Activated CD4-positive, alpha-beta memory T cell treated with anti-CD3 and anti-CD28 coated beads for 36 hours (primary cell): ENCODE measurements around the gene MMP2. TPM values are rescaled to one million over a fixed set of nuclear protein-coding genes. Genes with fewer than 3 reads are reported as not detected.

Experiments
- CTCF ChIA-PET: fragments of 350-600 bp; sonication (Branson Sonifier 250); formaldehyde crosslinking; loops from one replicate; lab custom pipeline; 2021; ENCODE audit warnings: antibody characterized with exemption, inconsistent platforms; lab: Charles Lee
- POLR2A ChIA-PET: fragments of 350-600 bp; sonication (Branson Sonifier 250); formaldehyde crosslinking; loops from one replicate; lab custom pipeline; 2021; ENCODE audit warnings: antibody characterized with exemption; lab: Charles Lee
- DNase-seq: peaks from one replicate; pipeline ENCODE4 v3.0.0-alpha.2; 2020
- H3K27ac Mint-ChIP-seq: one replicate; pipeline ENCODE4 v1.8.0; 2021; ENCODE audit warnings: mixed read lengths
- H3K27me3 Mint-ChIP-seq: one replicate; pipeline ENCODE4 v1.8.0; 2021; ENCODE audit warnings: mixed read lengths
- H3K36me3 Mint-ChIP-seq: one replicate; pipeline ENCODE4 v1.8.0; 2021; ENCODE audit warnings: mixed read lengths
- H3K4me1 Mint-ChIP-seq: one replicate; pipeline ENCODE4 v1.8.0; 2021; ENCODE audit warnings: low read depth, mixed read lengths
- H3K4me3 Mint-ChIP-seq: one replicate; pipeline ENCODE4 v1.8.0; 2021; ENCODE audit warnings: mild to moderate bottlenecking, mixed read lengths
- H3K9me3 Mint-ChIP-seq: one replicate; pipeline ENCODE4 v1.8.0; 2021; ENCODE audit warnings: mixed read lengths
- intact Hi-C: fragments of 100-400 bp; cut with micrococcal nuclease; formaldehyde crosslinking; loops from one replicate; pipeline ENCODE4 v1.15.1; 2023
- total RNA-seq, 2 experiments: library from RNA; stranded (reverse); gene quantifications; one replicate each; pipeline ENCODE4 v1.2.3, GENCODE V29; 2021

Gene MMP2
- total RNA-seq, 2 experiments from 2014 or later, result not detected

GRCh38 chr16:55487048-55487803 is 8.2 kb downstream of the MMP2 start:
- ChIA-PET CTCF (interaction anchor here (3.3 kb wide), 1 partner anchor 22 kb away, joined by 10 read pairs; no protein-coding TSS in a partner anchor), POLR2A (no interaction called here)
- H3K36me3 Mint-ChIP-seq, result no peaks in the 10 kb centered on the region
- no peak overlapping the region for H3K27ac Mint-ChIP-seq
- no peak overlapping the region for H3K4me3 Mint-ChIP-seq
- no peak for DNase-seq
- no peaks in the 10 kb centered on the region for H3K9me3 Mint-ChIP-seq
- intact Hi-C loops, result no loop called here
- no peaks in the 10 kb centered on the region for H3K4me1 Mint-ChIP-seq
- peaks cover 10% of the 10 kb centered on the region for H3K27me3 Mint-ChIP-seq

DNA sequence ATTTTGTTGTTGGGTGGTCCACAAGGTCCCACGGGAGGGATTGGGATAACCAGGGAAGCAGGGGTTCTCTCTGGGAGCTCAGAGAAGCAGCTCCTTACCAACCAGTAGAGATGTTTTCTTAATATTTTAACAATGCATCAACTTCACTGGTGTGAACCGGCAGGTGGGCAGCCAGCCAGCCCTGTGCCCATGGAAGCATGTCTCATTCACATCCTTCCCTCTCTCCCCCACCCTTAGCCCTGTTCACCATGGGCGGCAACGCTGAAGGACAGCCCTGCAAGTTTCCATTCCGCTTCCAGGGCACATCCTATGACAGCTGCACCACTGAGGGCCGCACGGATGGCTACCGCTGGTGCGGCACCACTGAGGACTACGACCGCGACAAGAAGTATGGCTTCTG is 9.3 kb downstream of the MMP2 start:
- ChIA-PET CTCF (interaction anchor here (3.3 kb wide), 1 partner anchor 24 kb away, joined by 10 read pairs; no protein-coding TSS in a partner anchor), POLR2A (no interaction called here)
- Mint-ChIP-seq H3K27ac (no peak overlapping the region), H3K9me3 (no peaks in the 10 kb centered on the region), H3K36me3 (no peaks in the 10 kb centered on the region), H3K4me3 (no peak overlapping the region), H3K4me1 (no peaks in the 10 kb centered on the region), H3K27me3 (peaks cover 8% of the 10 kb centered on the region)
- intact Hi-C loops, result no loop called here
- DNase-seq, result no peak

DNA sequence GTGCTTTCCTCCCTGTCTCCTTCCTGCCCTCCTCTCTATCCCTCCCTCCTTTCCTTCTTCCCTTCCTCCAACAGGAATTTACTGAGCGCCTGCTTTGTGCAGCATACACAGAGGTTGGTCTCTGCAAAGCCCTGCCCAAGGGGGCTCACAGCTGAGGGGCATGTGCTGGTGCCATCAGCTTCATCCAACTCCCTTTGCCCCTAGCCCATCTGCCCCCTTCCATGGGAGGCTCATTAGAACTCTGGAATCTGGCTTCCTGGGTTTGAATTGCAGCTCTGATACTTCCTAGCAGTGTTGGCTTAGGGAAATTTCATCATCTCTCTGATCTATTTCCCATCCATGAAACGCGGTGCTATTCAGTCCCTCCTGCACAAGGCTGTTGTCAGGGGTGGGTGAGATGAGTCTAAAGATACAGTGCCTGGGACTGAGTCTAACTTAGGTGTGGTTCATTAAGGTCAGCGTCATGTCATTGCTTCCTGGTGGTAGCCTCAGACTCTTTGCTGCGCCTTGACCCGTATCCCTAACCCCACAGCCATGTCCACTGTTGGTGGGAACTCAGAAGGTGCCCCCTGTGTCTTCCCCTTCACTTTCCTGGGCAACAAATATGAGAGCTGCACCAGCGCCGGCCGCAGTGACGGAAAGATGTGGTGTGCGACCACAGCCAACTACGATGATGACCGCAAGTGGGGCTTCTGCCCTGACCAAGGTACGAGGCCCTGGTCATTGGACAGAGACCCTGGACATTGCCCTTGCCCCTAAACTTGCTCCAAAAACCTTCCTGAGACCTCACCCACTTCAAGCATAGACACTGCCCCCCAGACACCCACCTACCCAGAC is 10.3 kb downstream of the MMP2 start:
- ChIA-PET POLR2A (no interaction called here), CTCF (interaction anchor here (3.3 kb wide), 1 partner anchor 25 kb away, joined by 10 read pairs; no protein-coding TSS in a partner anchor)
- Mint-ChIP-seq H3K27me3 (peaks cover 3% of the 10 kb centered on the region), H3K27ac (no peak overlapping the region), H3K36me3 (no peaks in the 10 kb centered on the region), H3K4me3 (no peak overlapping the region), H3K4me1 (no peaks in the 10 kb centered on the region), H3K9me3 (no peaks in the 10 kb centered on the region)
- intact Hi-C loops, result no loop called here
- no peak for DNase-seq

GRCh38 chr16:55489956-55490265 is 10.9 kb downstream of the MMP2 start:
- Mint-ChIP-seq H3K4me1 (no peaks in the 10 kb centered on the region), H3K4me3 (no peak overlapping the region), H3K36me3 (no peaks in the 10 kb centered on the region), H3K27ac (no peak overlapping the region), H3K27me3 (peaks cover under 1% of the 10 kb centered on the region), H3K9me3 (no peaks in the 10 kb centered on the region)
- intact Hi-C loops, result no loop called here
- no peak for DNase-seq
- ChIA-PET POLR2A (no interaction called here), CTCF (no interaction called here)

DNA sequence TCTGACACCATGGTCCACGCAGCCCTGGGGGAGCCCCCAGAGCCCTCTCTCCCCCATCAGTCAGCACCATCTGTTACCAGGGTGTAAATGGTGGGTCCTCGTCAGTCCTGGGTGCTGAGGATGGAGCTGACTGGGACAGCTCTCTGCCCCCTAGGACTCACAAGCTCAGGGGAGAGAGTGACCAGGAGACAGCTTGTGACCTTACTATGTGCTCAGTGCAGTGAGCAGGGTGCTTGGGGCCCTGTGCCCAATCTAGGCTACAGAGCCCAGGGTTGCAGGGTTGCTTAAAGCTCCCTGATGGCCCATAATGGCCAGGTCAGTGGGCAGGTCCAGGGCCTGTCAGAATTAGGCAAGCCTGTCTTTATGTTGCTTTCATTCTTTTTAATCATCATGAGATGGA is 11.3 kb downstream of the MMP2 start:
- Mint-ChIP-seq H3K4me3 (no peak overlapping the region), H3K27ac (no peak overlapping the region), H3K36me3 (no peaks in the 10 kb centered on the region), H3K9me3 (no peaks in the 10 kb centered on the region), H3K27me3 (no peaks in the 10 kb centered on the region), H3K4me1 (no peaks in the 10 kb centered on the region)
- intact Hi-C loops, result no loop called here
- ChIA-PET CTCF (no interaction called here), POLR2A (no interaction called here)
- DNase-seq, result no peak

DNA sequence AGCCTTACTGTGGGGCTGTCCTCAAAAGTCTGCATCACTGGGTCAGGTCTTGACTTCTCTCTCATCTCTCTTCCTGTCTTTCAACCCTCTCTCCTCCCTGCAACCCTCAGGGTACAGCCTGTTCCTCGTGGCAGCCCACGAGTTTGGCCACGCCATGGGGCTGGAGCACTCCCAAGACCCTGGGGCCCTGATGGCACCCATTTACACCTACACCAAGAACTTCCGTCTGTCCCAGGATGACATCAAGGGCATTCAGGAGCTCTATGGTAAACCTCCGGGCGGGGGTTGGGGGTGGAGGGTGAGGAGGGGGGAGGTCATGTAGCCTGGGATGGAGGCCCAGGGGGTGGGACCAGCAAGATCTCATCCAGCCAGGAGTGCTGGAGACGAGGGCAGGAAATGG is 12.7 kb downstream of the MMP2 start:
- H3K9me3 Mint-ChIP-seq, result no peaks in the 10 kb centered on the region
- no peak overlapping the region for H3K4me3 Mint-ChIP-seq
- CTCF ChIA-PET, result interaction anchor here (1.7 kb wide), 1 partner anchor 27 kb away, joined by 5 read pairs; no protein-coding TSS in a partner anchor

GRCh38 chr16:55492756-55493380 is 13.9 kb downstream of the MMP2 start:
- CTCF ChIA-PET, result interaction anchor here (1.7 kb wide), 1 partner anchor 28 kb away, joined by 5 read pairs; no protein-coding TSS in a partner anchor
- intact Hi-C loops, result no loop called here
- POLR2A ChIA-PET, result no interaction called here
- Mint-ChIP-seq H3K36me3 (no peaks in the 10 kb centered on the region), H3K9me3 (no peaks in the 10 kb centered on the region), H3K27me3 (peaks cover 3% of the 10 kb centered on the region), H3K4me3 (no peak overlapping the region), H3K4me1 (no peaks in the 10 kb centered on the region), H3K27ac (no peak overlapping the region)
- DNase-seq, result no peak

More for the DNA sequence above, 12.7 kb downstream of the MMP2 start:
- intact Hi-C loops, result no loop called here
- POLR2A ChIA-PET, result no interaction called here
- Mint-ChIP-seq H3K27me3 (no peaks in the 10 kb centered on the region), H3K4me1 (no peaks in the 10 kb centered on the region), H3K27ac (no peak overlapping the region), H3K36me3 (no peaks in the 10 kb centered on the region)
- DNase-seq, result no peak

DNA sequence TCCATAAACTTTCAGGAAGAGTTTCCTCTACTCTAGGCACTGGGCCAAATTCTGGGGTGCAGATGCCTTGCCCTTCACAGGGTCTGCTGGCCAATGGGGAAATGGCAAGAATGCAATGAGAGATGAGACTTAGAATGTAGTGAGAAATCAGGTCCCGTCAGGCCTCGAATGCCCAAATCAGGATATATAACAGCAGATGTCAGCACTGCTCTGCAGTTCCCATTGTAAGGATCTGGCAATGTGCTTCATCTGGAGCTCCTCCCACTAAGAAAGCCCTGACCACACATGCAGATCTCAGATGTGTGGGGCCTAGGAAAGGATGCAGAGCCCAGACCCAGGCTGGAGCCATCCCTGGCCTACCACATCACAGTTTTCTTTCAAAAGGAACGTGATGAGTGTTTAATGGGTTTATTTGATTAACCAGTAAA is 16.0 kb downstream of the MMP2 start:
- Mint-ChIP-seq H3K9me3 (no peaks in the 10 kb centered on the region), H3K4me3 (no peak overlapping the region), H3K27ac (no peak overlapping the region), H3K27me3 (peaks cover 3% of the 10 kb centered on the region), H3K4me1 (peaks cover 8% of the 10 kb centered on the region), H3K36me3 (no peaks in the 10 kb centered on the region)
- POLR2A ChIA-PET, result no interaction called here
- CTCF ChIA-PET, result no interaction called here
- intact Hi-C loops, result no loop called here
- no peak for DNase-seq

- H3K4me3 Mint-ChIP-seq, result no peak overlapping the region
- H3K27ac Mint-ChIP-seq, result no peak overlapping the region
- intact Hi-C loops, result no loop called here
- H3K27me3 Mint-ChIP-seq, result peaks cover 3% of the 10 kb centered on the region
- no peak for DNase-seq
- no peaks in the 10 kb centered on the region for H3K9me3 Mint-ChIP-seq
- ChIA-PET CTCF (no interaction called here), POLR2A (no interaction called here)
- H3K4me1 Mint-ChIP-seq, result peaks cover 11% of the 10 kb centered on the region
- no peaks in the 10 kb centered on the region for H3K36me3 Mint-ChIP-seq
Observed at GRCh38 chr16:55495616-55496289, 16.8 kb downstream of the MMP2 start.

DNA sequence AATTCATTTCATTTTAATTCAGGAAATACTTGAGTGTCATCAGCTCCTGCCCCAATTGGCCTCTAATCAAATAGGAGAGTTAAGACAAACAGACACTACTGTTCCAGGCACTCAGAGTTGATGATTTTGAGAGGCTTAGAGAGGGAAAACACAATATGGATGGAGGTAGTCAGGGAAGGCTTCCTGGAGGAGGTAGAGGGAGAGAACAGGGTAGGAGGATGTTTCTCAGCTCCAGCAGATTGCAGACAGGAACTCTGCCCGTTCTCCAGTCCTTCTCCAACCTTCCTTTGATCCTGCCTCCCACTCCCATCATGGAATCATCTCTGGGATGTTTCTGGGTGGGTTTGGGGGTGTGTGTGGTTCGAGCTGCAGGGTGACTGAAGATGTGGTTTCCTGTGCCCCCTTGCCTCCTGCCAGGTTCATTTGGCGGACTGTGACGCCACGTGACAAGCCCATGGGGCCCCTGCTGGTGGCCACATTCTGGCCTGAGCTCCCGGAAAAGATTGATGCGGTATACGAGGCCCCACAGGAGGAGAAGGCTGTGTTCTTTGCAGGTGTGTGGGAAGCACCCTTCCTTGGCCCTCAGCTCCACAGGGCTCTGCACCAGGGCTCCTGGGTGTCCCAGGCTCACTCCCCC is 17.6 kb downstream of the MMP2 start:
- POLR2A ChIA-PET, result no interaction called here
- intact Hi-C loops, result no loop called here
- Mint-ChIP-seq H3K36me3 (no peaks in the 10 kb centered on the region), H3K27ac (no peak overlapping the region), H3K4me1 (peaks cover 11% of the 10 kb centered on the region), H3K9me3 (no peaks in the 10 kb centered on the region), H3K27me3 (peaks cover 5% of the 10 kb centered on the region), H3K4me3 (no peak overlapping the region)
- CTCF ChIA-PET, result no interaction called here
- DNase-seq, result no peak

DNA sequence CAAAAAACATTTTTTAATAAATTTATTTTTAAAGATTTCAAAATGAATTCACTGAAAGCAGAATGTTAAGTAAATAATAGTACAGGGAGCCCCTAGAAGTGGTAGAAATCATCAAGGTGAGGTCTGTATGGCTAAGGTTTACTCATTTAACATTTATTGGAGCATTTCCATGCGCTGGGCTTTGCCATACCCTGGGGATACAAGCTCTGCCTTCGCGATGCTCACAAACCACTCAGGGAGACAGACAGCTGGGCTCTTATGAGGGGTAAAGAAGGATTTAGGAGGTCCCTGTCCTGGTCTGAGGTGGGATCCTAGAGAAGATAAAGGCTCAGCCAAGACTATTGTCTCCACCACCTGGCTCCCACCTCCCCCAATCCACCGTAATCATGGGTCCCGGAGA is 18.6 kb downstream of the MMP2 start:
- Mint-ChIP-seq H3K36me3 (no peaks in the 10 kb centered on the region), H3K27ac (no peak overlapping the region), H3K4me1 (peaks cover 11% of the 10 kb centered on the region), H3K9me3 (no peaks in the 10 kb centered on the region), H3K4me3 (no peak overlapping the region), H3K27me3 (peaks cover 5% of the 10 kb centered on the region)
- DNase-seq, result no peak
- intact Hi-C loops, result no loop called here
- CTCF ChIA-PET, result no interaction called here
- POLR2A ChIA-PET, result no interaction called here
